ENCODE measurements around the gene ZKSCAN5. TPM values are rescaled to one million over a fixed set of nuclear protein-coding genes. Genes with fewer than 3 reads are reported as not detected.

The ZKSCAN5 gene
- 10.3 and 12.4 TPM in 2 replicates for total RNA-seq

DNA sequence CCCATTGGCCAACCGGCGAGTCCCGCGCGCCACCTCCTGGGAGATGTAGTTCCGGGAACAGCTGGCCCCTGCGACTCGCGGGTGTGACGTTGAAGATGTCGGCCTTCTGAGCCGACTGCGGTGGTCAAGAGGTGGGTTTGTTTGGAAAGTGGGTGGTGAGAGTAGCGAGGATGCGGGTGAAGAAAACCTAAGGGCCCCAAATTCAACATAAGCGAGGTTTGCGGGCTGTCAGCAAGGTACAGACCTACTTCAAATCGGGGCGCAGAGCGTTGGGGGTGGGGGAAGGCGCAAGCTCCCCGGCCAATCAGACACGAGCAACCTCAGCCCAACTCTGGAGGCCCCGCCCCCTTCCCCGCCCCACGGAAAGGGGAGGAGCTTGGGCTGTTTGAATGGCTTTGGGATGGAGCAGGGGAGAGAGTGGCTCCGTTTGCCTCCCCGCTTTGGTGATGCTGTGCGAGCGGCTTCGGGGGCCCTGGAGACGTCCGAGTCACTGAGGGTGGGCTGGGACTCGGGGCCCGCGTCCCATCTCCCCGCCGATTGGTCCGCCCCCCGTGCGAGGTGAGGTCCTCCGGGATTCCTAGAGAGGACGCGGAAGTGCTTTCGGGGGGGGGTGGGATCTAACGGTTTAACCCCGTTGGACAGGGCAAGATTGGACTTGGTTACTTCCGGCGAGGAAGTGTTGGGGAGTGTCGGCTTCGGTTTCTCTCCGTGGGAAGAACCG is at the start of gene ZKSCAN5:
ZKSCAN5 (plus strand) TSS at position 60 of the 721 bp plus-strand sequence. CDS start 1,383 bp downstream, outside the sequence.

GRCh38 chr7:99472561-99473314 is 31.7 kb upstream of the ZKSCAN5 start, which contains the start of gene ZNF789:
Gene ZNF789, plus strand, starts transcription at chr7:99472890. Its CDS starts 3,567 bp downstream, at chr7:99476457.

GRCh38 chr7:99499721-99500636 is 4.5 kb upstream of the ZKSCAN5 start, which contains the start of gene ZNF394:
Gene ZNF394, minus strand, starts transcription at chr7:99500281. Its CDS starts 188 bp downstream, at chr7:99500093.

DNA sequence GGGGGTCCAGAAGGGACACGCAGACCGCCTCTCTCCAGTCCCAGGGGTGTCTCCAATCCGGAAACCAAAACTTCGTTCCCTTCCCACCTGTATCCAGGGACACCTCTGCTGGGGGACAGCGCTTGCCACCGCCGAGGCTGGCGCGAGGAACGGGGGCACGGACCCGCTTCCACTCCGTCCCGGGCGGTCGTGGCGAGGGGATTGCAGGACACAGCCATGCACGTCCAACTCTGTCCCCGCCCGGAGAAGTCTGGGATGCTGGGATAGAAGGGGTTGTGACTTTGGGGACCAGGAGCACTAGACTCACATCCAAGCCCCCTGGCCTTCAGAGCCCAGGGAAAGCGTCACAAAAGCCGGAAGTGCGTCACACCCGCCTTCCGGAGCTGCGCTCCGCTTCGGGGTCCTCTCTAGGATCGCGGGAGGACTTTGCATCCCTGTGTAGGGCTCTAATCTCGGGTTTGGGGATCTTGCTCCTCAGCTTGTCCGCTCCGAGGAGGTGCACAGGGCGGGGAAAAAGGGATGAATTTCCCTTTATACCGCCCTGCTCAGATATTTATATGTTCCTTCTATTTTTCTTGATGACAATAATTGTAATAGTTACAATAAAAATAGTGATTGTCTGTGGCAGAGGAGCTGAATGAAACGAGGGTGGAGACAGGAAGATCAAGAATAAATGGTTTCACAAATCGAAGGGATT is 47.5 kb downstream of the ZKSCAN5 start, which contains the start of gene FAM200A:
FAM200A (minus strand) TSS at position 348 of the 697 bp plus-strand sequence. CDS start 3,707 bp downstream, outside the sequence.

GRCh38 chr7:99558306-99559174 is 54.1 kb downstream of the ZKSCAN5 start, which contains the start of gene ZNF655:
Gene ZNF655, plus strand, starts transcription at chr7:99558642. Its CDS starts 1,918 bp downstream, at chr7:99560560.

Other genes with a start within 250 kb of the ZKSCAN5 start
- not detected in 2 replicates for gene MYH16, start 231.8 kb upstream of the ZKSCAN5 start, total RNA-seq
- gene ARPC1A, start 178.8 kb upstream of the ZKSCAN5 start, total RNA-seq = 140 and 156 TPM in 2 replicates
- gene ARPC1B, start 129.9 kb upstream of the ZKSCAN5 start, total RNA-seq = 210 and 312 TPM in 2 replicates
- 76.0 and 76.2 TPM in 2 replicates for gene PDAP1, start 96.1 kb upstream of the ZKSCAN5 start, total RNA-seq
- 103 and 104 TPM in 2 replicates for gene BUD31, start 95.7 kb upstream of the ZKSCAN5 start, total RNA-seq
- 6.2 and 6.7 TPM in 2 replicates for gene PTCD1, start 65.9 kb upstream of the ZKSCAN5 start, total RNA-seq
- 21.0 and 23.7 TPM in 2 replicates for gene CPSF4, start 65.7 kb upstream of the ZKSCAN5 start, total RNA-seq
- gene ATP5MF, start 38.5 kb upstream of the ZKSCAN5 start, total RNA-seq = 604 and 668 TPM in 2 replicates
- gene ZNF789, start 31.8 kb upstream of the ZKSCAN5 start, total RNA-seq = 5.1 and 6.9 TPM in 2 replicates
- 34.2 and 34.9 TPM in 2 replicates for gene ZNF394, start 4.4 kb upstream of the ZKSCAN5 start, total RNA-seq
- gene FAM200A, start 47.5 kb downstream of the ZKSCAN5 start, total RNA-seq = 9.9 and 11.2 TPM in 2 replicates
- 76.3 and 82.5 TPM in 2 replicates for gene ZNF655, start 54.0 kb downstream of the ZKSCAN5 start, total RNA-seq
- gene TMEM225B, start 93.6 kb downstream of the ZKSCAN5 start, total RNA-seq = 0.26 and 0.43 TPM in 2 replicates
- 10.8 and 11.2 TPM in 2 replicates for gene ZSCAN25, start 112.3 kb downstream of the ZKSCAN5 start, total RNA-seq
- gene CYP3A5, start 175.3 kb downstream of the ZKSCAN5 start, total RNA-seq = 5.7 and 10.1 TPM in 2 replicates
- 0.32 TPM in 1 of 2 replicates, not detected in the other for gene CYP3A7, start 230.5 kb downstream of the ZKSCAN5 start, total RNA-seq

All from articular chondrocyte of knee joint (primary cell).